ENCODE data around the gene KNDC1. TPM values are rescaled to one million over a fixed set of nuclear protein-coding genes. Genes with fewer than 3 reads are reported as not detected.

Gene KNDC1
- total and polyA plus RNA-seq, 2 donors (not counting 1 experiment from before 2014, with no cell fraction given), result 0.17 to 0.45 TPM

DNA sequence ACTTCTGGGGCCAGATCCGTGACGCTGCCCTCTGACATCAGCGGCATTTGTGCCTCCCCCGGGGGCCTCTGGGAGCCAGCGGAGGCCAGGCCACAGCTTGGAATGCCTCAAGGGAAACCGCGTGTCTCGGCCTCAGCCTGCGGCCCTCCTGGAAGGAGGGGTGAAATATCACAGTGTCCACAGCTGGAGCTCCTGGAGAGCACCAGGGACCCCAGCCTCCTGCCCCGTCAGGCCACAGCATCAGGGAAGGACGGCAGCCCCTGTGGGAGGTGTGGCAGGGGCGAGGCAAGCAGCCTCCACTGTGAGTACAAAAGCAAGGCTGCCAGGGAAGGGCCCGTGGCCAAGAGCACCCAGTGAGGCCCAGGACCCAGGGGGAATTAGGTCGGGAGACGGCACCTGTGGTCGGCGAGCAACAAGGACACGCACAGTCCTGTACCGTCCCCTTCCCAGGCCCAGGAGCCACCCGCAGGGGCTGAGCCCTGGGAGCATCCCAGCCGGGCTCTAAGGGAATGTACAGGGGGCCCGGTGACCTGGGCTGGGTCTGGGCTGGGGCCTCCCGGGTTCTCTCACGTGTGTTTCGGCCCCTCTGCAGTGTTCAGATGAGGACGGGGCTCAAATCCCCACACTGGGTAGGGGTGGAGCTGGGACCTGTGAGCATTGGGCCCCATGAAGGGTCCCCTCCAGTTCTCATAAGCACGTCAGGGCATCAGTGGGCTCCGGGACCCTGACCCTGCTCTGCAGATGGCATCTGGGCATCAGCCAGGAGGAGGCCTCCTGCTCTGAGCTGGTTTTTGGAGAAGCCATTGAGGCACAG, 18.7 kb upstream of the KNDC1 start:
- POLR2A ChIA-PET, result no interaction called here
- peaks cover 6% of the 10 kb centered on the region for H3K4me1 Mint-ChIP-seq
- no peak for ATAC-seq (ENCODE audit: low read depth)

More for the DNA sequence above, 18.7 kb upstream of the KNDC1 start:
- intact Hi-C loops (cut with micrococcal nuclease), result loop anchor here (10.0 kb wide), 1 partner anchor 133 kb away; the partner anchor contains the start of gene ADAM8
- Histone ChIP-seq H4K20me1 (ENCODE audit: control insufficient read depth, insufficient read depth, low read length, poor library complexity, severe bottlenecking) (no peaks in the 10 kb centered on the region), H3K36me3 (replicated peaks in 1 of 2; ENCODE audit: control extremely low read depth in 1 of 2, control insufficient read depth in 1 of 2, extremely low read depth in 1 of 2, insufficient read depth in 2 of 2, low read length in 1 of 2) (no peaks in the 10 kb centered on the region), H3K4me1 (ENCODE audit: control insufficient read depth in 2 of 2, insufficient read depth in 2 of 2, low read length in 2 of 2) (no peaks in the 10 kb centered on the region), H2AFZ (ENCODE audit: insufficient read depth, low read depth, low read length, poor library complexity, severe bottlenecking) (no peak overlapping the region), H3K27me3 (replicated peaks in 1 of 4; ENCODE audit: control extremely low read depth in 1 of 4, control insufficient read depth in 3 of 4, insufficient read depth in 4 of 4, low read length in 3 of 4) (peaks cover 0 to 22% (median 0%) of the 10 kb centered on the region in 4 experiments), H3K9me3 (ENCODE audit: control extremely low read depth in 1 of 3, control insufficient read depth in 2 of 3, insufficient read depth in 1 of 3, low read length in 2 of 3) (no peaks in the 10 kb centered on the region), H3K79me2 (ENCODE audit: control insufficient read depth, insufficient read depth, low read length) (no peaks in the 10 kb centered on the region), H3K27ac (ENCODE audit: low read length in 2 of 2) (no peak overlapping the region), H3K9ac (ENCODE audit: low read length) (no peak overlapping the region), H3K4me2 (replicated peaks; ENCODE audit: low read depth, low read length, poor library complexity, severe bottlenecking) (no peak overlapping the region), H3K4me3 (ENCODE audit: control extremely low read depth in 1 of 5, extremely low read depth in 1 of 5, insufficient read depth in 1 of 5, low read depth in 2 of 5, low read length in 4 of 5) (no peak overlapping the region)
- CTCF ChIA-PET, result no interaction called here
- no peaks in the 10 kb centered on the region for H3K9me3 Mint-ChIP-seq (ENCODE audit: insufficient read depth)
- no peak overlapping the region for H3K4me3 Mint-ChIP-seq
- H3K27ac Mint-ChIP-seq, result no peak overlapping the region
- DNase-seq, result no peak
- TF ChIP-seq CTCF (IDR thresholded peaks at IDR 0.05) (no peak), EZH2 (IDR thresholded peaks at IDR 0.05; ENCODE audit: borderline replicate concordance, insufficient read depth, low read depth, low read length, poor library complexity, severe bottlenecking) (no peak)
- H3K27me3 Mint-ChIP-seq, result peaks cover 25% of the 10 kb centered on the region
- 88% methylated on average over 28 of the region's 28 CpGs for whole genome bisulfite sequencing (ENCODE audit: insufficient coverage)
